ENCODE data around the gene B3GALT5.

Gene B3GALT5

GRCh38 chr21:39625211-39625895 lies 12.6 kb downstream of the B3GALT5 start:
- H3K4me3 ChIP-seq (ENCODE audit: low read length), result no peak overlapping the region
- TF ChIP-seq ZNF274 (IDR thresholded peaks at IDR 0.05; ENCODE audit: low read depth, low read length), result no peak

- no peak overlapping the region for H3K4me3 ChIP-seq (ENCODE audit: low read length)
- no peak for TF ChIP-seq ZNF274 (IDR thresholded peaks at IDR 0.05; ENCODE audit: low read depth, low read length)
Observed at GRCh38 chr21:39628385-39628784, 15.6 kb downstream of the B3GALT5 start.

GRCh38 chr21:39630191-39630591 lies 17.5 kb downstream of the B3GALT5 start:
- H3K4me3 ChIP-seq (ENCODE audit: low read length), result no peak overlapping the region

GRCh38 chr21:39630827-39631226 lies 18.1 kb downstream of the B3GALT5 start:
- H3K4me3 ChIP-seq (ENCODE audit: low read length), result no peak overlapping the region
- no peak for TF ChIP-seq ZNF274 (IDR thresholded peaks at IDR 0.05; ENCODE audit: low read depth, low read length)

More at GRCh38 chr21:39630191-39630591, 17.5 kb downstream of the B3GALT5 start:
- TF ChIP-seq ZNF274 (IDR thresholded peaks at IDR 0.05; ENCODE audit: low read depth, low read length), result no peak

DNA sequence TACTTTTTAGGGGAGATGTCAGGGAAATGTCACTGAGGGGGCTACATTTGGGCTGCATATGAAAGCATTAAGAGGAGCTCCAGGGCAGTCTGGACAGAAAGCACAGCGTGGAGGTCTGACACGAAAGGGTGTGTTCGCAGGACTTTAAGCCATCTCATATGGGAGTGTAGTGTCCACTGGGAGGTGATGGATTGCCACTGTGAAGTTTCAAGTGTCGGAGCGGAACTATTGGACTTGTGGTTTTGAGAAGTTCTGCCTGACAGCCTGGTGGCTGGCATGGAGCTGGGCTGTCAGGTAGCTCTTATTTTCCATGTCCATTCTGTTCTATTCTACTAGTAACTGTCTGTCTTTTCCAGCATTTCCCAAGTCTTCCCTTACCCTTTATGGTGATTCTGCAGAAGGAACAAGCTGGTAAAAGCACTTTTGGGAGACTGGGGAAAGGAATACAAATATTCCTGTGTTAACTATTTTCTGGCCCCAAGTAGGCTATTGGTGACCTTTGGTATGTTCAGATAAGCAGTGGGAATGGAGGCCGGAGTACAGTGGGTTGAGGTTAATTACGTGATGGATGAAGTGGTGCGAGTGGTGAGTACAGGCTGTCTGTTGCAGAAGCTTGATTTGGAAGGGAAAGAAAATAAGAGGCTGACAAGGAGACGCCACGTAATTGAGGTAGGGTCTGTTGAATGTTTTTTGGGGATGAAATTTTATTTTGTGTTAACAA lies 19.3 kb downstream of the B3GALT5 start:
- H3K4me3 ChIP-seq (ENCODE audit: low read length), result no peak overlapping the region
- no peak for TF ChIP-seq ZNF274 (IDR thresholded peaks at IDR 0.05; ENCODE audit: low read depth, low read length)

GRCh38 chr21:39632796-39633442 lies 20.2 kb downstream of the B3GALT5 start:
- no peak overlapping the region for H3K4me3 ChIP-seq (ENCODE audit: low read length)
- no peak for TF ChIP-seq ZNF274 (IDR thresholded peaks at IDR 0.05; ENCODE audit: low read depth, low read length)

DNA sequence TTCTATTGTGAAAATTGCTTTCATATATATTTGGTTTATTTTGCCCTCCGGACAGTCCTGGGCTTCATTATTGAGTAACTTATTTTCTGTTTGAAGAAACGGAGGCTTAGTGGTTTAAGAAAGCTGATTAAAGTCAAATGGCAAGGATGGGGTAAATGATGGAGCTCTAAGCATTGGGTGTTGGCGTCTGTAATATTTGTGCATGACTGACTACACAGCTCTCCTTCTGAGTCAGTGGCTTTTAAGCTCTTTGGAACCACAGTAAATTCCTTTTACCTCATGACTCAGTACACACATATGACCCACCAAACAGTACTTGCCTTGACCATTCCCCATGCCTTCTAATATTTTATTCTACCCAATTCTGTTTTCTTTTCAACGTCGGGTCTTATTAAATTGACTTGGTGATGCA lies 21.0 kb downstream of the B3GALT5 start:
- no peak for TF ChIP-seq ZNF274 (IDR thresholded peaks at IDR 0.05; ENCODE audit: low read depth, low read length)
- no peak overlapping the region for H3K4me3 ChIP-seq (ENCODE audit: low read length)

DNA sequence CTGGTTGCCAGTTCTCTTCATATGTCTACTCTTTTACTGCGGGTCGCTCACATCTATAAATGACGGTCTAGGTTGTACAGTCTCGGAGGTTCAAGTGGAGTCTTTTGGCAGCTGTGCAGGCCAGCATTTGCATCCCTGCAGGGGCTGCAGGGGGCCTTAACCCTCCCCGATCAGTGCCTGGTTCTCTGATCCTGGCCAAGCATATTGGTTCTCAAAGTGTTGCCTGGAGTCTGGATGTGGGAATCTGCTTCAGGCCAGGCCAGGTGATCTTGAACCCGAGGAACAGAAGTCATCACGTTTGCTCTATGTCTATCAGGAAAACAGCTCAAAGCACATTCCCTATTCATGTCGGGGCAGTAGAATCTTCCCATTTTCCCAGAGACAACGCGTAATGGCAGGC lies 21.8 kb downstream of the B3GALT5 start:
- no peak for TF ChIP-seq ZNF274 (IDR thresholded peaks at IDR 0.05; ENCODE audit: low read depth, low read length)
- H3K4me3 ChIP-seq (ENCODE audit: low read length), result no peak overlapping the region

DNA sequence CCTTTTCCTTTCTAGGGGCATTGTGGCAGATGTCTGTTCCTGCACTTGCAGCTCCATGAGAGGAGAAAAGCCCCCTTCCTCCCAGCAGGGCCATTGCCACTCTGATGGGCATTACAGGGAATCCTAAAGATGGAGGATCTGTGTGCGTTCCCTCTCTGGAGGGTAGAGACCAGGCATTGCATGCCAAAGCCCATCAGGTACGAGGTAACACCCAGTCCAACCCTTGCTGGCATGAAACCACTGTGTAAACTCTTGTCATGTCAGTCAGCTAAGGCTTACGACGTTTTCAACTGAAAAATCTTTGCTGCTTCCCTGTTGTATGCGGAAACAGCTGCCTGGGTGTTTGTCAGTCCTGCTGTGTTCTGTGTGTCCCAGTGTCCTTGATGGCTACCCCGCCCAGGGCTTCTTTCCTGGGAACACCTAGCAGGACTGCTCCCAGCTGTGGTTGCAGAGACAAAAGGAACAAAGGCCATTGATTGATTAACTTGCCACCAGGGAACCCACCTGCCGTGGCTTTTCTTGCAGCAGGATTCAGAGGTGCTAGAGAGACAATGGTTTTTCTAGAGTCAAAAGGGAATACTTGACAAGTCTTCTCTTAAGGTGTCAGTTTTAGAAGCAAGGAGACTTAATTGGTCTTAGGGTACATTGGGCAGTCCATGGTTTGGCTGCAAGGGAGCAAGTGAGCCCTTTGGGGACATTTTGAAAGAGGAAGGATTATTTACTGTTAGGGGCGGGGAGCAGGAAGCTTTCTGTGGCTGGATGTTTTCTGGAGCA lies 24.6 kb downstream of the B3GALT5 start:
- TF ChIP-seq ZNF274 (IDR thresholded peaks at IDR 0.05; ENCODE audit: low read depth, low read length), result no peak
- H3K4me3 ChIP-seq (ENCODE audit: low read length), result no peak overlapping the region

DNA sequence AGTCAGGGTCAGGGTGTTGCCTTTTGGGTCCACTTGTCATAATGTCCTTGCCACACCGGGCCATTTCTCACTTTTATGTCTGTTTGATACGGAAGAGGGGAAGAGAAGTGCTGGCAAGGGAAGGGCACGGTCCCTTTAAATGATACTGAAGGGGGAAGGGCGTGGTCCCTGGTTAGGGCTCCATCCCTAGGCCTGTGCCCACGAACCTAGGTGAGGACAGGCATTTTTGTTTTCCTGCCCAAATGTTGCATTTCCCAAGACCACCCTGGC lies 25.2 kb downstream of the B3GALT5 start:
- H3K4me3 ChIP-seq (ENCODE audit: low read length), result no peak overlapping the region
- TF ChIP-seq ZNF274 (IDR thresholded peaks at IDR 0.05; ENCODE audit: low read depth, low read length), result no peak

DNA sequence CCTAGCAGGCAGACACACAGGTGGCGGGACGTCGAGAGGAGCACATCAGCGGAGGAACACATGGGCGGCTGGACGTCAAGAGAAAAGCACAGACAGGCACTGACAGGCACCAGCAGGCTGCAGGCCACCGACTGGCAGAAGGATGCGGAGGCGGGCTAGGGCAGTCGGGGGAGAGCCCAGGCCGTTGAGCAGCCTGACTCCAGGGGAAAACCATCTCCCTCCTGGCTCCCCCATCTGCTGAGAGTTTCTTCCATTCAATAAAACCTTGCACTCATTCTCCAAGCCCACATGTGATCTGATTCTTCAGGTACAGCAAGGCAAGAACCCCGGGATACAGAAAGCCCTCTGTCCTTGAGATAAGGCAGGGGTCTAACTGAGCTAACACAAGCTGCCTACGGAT lies 25.5 kb downstream of the B3GALT5 start:
- H3K4me3 ChIP-seq (ENCODE audit: low read length), result no peak overlapping the region
- no peak for TF ChIP-seq ZNF274 (IDR thresholded peaks at IDR 0.05; ENCODE audit: low read depth, low read length)

GRCh38 chr21:39640754-39641153 lies 28.0 kb downstream of the B3GALT5 start:
- no peak overlapping the region for H3K4me3 ChIP-seq (ENCODE audit: low read length)
- TF ChIP-seq ZNF274 (IDR thresholded peaks at IDR 0.05; ENCODE audit: low read depth, low read length), result no peak

GRCh38 chr21:39641827-39642450 lies 29.2 kb downstream of the B3GALT5 start:
- no peak overlapping the region for H3K4me3 ChIP-seq (ENCODE audit: low read length)
- no peak for TF ChIP-seq ZNF274 (IDR thresholded peaks at IDR 0.05; ENCODE audit: low read depth, low read length)

GRCh38 chr21:39644062-39644560 lies 31.4 kb downstream of the B3GALT5 start:
- no peak for TF ChIP-seq ZNF274 (IDR thresholded peaks at IDR 0.05; ENCODE audit: low read depth, low read length)
- H3K4me3 ChIP-seq (ENCODE audit: low read length), result no peak overlapping the region

All from GM08714 (cell line).